Trophoblast cell (in vitro differentiated cells and primary cell): ENCODE data around the gene SYNGR4.
A peak's percentile ranks its signal among the peaks of the same experiment; 100 is the strongest.

ENCODE experiments used
- DNase-seq, 2 donors: peaks; one replicate each; pipeline ENCODE4 v3.0.0-alpha.2; 2016
- H2AFZ ChIP-seq: 2 replicates; pipeline ENCODE4 v1.6.1; 2013; ENCODE audit warnings: low read length, moderate library complexity, mild to moderate bottlenecking; ENCODE audit not compliant: insufficient read depth, poor library complexity
- H2AK5ac ChIP-seq: 2 replicates; pipeline ENCODE4 v1.6.1; 2013; ENCODE audit warnings: mild to moderate bottlenecking, low read length
- H2BK120ac ChIP-seq: 2 replicates; pipeline ENCODE4 v1.6.1; 2013; ENCODE audit warnings: low read length, mild to moderate bottlenecking, moderate library complexity; ENCODE audit not compliant: insufficient read depth, poor library complexity
- H2BK12ac ChIP-seq: 2 replicates; pipeline ENCODE4 v1.6.1; 2013; ENCODE audit warnings: mild to moderate bottlenecking, low read length, moderate library complexity
- H2BK5ac ChIP-seq: 2 replicates; pipeline ENCODE4 v1.6.1; 2013; ENCODE audit warnings: low read length, low read depth, moderate library complexity, mild to moderate bottlenecking; ENCODE audit not compliant: poor library complexity
- H3K14ac ChIP-seq: 2 replicates; pipeline ENCODE4 v1.6.1; 2013; ENCODE audit warnings: mild to moderate bottlenecking, low read length
- H3K18ac ChIP-seq: 2 replicates; pipeline ENCODE4 v1.6.1; 2013; ENCODE audit warnings: mild to moderate bottlenecking, low read length
- H3K23ac ChIP-seq: 2 replicates; pipeline ENCODE4 v1.6.1; 2013; ENCODE audit warnings: low read length
- H3K27ac ChIP-seq: 2 replicates; pipeline ENCODE4 v1.5.1; 2013; ENCODE audit warnings: low read depth, mild to moderate bottlenecking, inconsistent platforms, low read length, moderate library complexity
- H3K27me3 ChIP-seq: 2 replicates; pipeline ENCODE4 v1.6.1; 2013; ENCODE audit warnings: inconsistent platforms, mild to moderate bottlenecking, low read length, moderate library complexity; ENCODE audit not compliant: insufficient read depth
- H3K36me3 ChIP-seq, 2 experiments: 1 replicate in 1 of 2; 2 replicates in 1 of 2; pipeline ENCODE4 v1.6.1; 2013; ENCODE audit warnings: low read length in 2 of 2, mild to moderate bottlenecking in 2 of 2, moderate library complexity in 1 of 2; ENCODE audit not compliant: insufficient read depth in 2 of 2, control insufficient read depth in 1 of 2
- H3K4ac ChIP-seq: 2 replicates; pipeline ENCODE4 v1.6.1; 2013; ENCODE audit warnings: low read depth, mild to moderate bottlenecking, low read length, moderate library complexity
- H3K4me1 ChIP-seq, 2 experiments: 1 replicate in 1 of 2; 2 replicates in 1 of 2; pipeline ENCODE4 v1.6.1; 2013; ENCODE audit warnings: low read length in 2 of 2, mild to moderate bottlenecking in 2 of 2, moderate library complexity in 1 of 2; ENCODE audit not compliant: insufficient read depth in 2 of 2, control insufficient read depth in 1 of 2
- H3K4me2 ChIP-seq: 2 replicates; pipeline ENCODE4 v1.6.1; 2013; ENCODE audit warnings: inconsistent platforms, mild to moderate bottlenecking, low read length, moderate library complexity
- H3K4me3 ChIP-seq: 2 replicates; pipeline ENCODE4 v1.5.1; 2013; ENCODE audit warnings: mild to moderate bottlenecking, low read depth, low read length, inconsistent platforms
- H3K79me1 ChIP-seq: one replicate; pipeline ENCODE4 v1.6.1; 2013; ENCODE audit warnings: low read length
- H3K79me2 ChIP-seq: 2 replicates; pipeline ENCODE4 v1.6.1; 2013; ENCODE audit warnings: low read length, mild to moderate bottlenecking; ENCODE audit not compliant: control insufficient read depth, insufficient read depth, poor library complexity
- H3K9ac ChIP-seq: 2 replicates; pipeline ENCODE4 v1.6.1; 2013; ENCODE audit warnings: mild to moderate bottlenecking, low read length
- H3K9me3 ChIP-seq: 2 replicates; pipeline ENCODE4 v1.6.1; 2013; ENCODE audit warnings: low read depth, mild to moderate bottlenecking, control low read depth, inconsistent platforms, low read length; ENCODE audit not compliant: insufficient read depth
- H4K12ac ChIP-seq: 2 replicates; pipeline ENCODE4 v1.6.1; 2013; ENCODE audit warnings: low read depth, mild to moderate bottlenecking, low read length, moderate library complexity
- H4K8ac ChIP-seq: 2 replicates; pipeline ENCODE4 v1.6.1; 2013; ENCODE audit warnings: low read depth, mild to moderate bottlenecking, low read length, moderate library complexity
- H4K91ac ChIP-seq: one replicate; pipeline ENCODE4 v1.6.1; 2013; ENCODE audit warnings: low read depth, mild to moderate bottlenecking, low read length, moderate library complexity
- WGBS: extraction: QIAGEN DNeasy Blood & Tissue Kit; methylation state at CpG from one replicate; pipeline ENCODE4 v1.1.7; 2013; ENCODE audit warnings: missing lambda C conversion rate; ENCODE audit not compliant: insufficient read length, insufficient coverage; ENCODE audit errors: extremely low coverage; 5-methylcytosine and 5-hydroxymethylcytosine counted together

The SYNGR4 gene

GRCh38 chr19:48341515-48342413, 22.4 kb upstream of the SYNGR4 start:
- no peak overlapping the region for H3K14ac ChIP-seq
- no peak overlapping the region for H2BK12ac ChIP-seq
- no peaks in the 10 kb centered on the region for H3K79me2 ChIP-seq
- no peak overlapping the region for H2BK5ac ChIP-seq
- no peak overlapping the region for H3K4ac ChIP-seq
- no peak overlapping the region for H3K9ac ChIP-seq
- H4K91ac ChIP-seq, result no peak overlapping the region
- peaks cover 2% of the 10 kb centered on the region for H3K9me3 ChIP-seq
- peaks cover 1% of the 10 kb centered on the region for H3K79me1 ChIP-seq
- no peak overlapping the region for H3K23ac ChIP-seq
- no peak overlapping the region for H3K27ac ChIP-seq
- no peak overlapping the region for H3K18ac ChIP-seq
- H3K36me3 ChIP-seq, result peaks cover 0 to 2% of the 10 kb centered on the region in 2 experiments
- WGBS, result no CpG with 5 or more reads among the region's 10 CpGs
- H2AFZ ChIP-seq, result no peak overlapping the region
- DNase-seq, result no peak
- no peak overlapping the region for H2BK120ac ChIP-seq
- no peak overlapping the region for H4K12ac ChIP-seq
- no peak overlapping the region for H2AK5ac ChIP-seq
- no peak overlapping the region for H3K4me2 ChIP-seq
- H3K4me1 ChIP-seq, result peaks cover 0 to 2% of the 10 kb centered on the region in 2 experiments
- no peak overlapping the region for H3K4me3 ChIP-seq
- H4K8ac ChIP-seq, result no peak overlapping the region
- no peaks in the 10 kb centered on the region for H3K27me3 ChIP-seq

DNA sequence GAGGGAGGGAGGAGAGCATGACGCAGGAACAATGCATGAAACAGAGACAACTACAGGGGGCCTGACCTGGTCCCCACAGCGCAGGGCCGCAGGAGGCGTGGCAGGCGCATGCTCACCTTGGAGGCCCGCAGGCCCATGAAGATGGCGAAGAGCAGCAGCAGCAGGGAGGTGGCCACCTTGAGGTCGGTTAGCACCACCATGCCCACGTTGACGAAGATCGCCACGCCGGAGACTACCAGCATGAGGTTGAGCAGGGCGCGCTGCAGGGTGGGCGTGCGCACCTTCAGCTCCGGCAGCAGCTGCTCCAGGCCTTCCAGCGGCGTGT, 21.8 kb upstream of the SYNGR4 start:
- Histone ChIP-seq H3K79me1 (peaks cover 1% of the 10 kb centered on the region), H3K14ac (no peak overlapping the region), H3K4me2 (no peak overlapping the region), H3K4me1 (peaks cover 0 to 2% of the 10 kb centered on the region in 2 experiments), H3K27me3 (no peaks in the 10 kb centered on the region), H3K4ac (no peak overlapping the region), H3K4me3 (no peak overlapping the region), H3K9me3 (peaks cover 2% of the 10 kb centered on the region), H4K91ac (peak overlapping the region; percentile 35), H2AFZ (no peak overlapping the region), H2BK120ac (no peak overlapping the region), H3K36me3 (peaks cover 0 to 2% of the 10 kb centered on the region in 2 experiments), H3K23ac (no peak overlapping the region), H2BK5ac (no peak overlapping the region), H3K18ac (no peak overlapping the region), H4K8ac (no peak overlapping the region), H3K9ac (no peak overlapping the region), H2AK5ac (no peak overlapping the region), H4K12ac (peak overlapping the region; percentile 26), H3K27ac (no peak overlapping the region), H2BK12ac (peak overlapping the region; percentile 44), H3K79me2 (no peaks in the 10 kb centered on the region)
- DNase-seq, result peak in 1 of 2 donors; percentile 17
- no CpG with 5 or more reads among the region's 20 CpGs for WGBS

GRCh38 chr19:48342841-48343540, 21.2 kb upstream of the SYNGR4 start:
- peaks cover 1% of the 10 kb centered on the region for H3K79me1 ChIP-seq
- no peak overlapping the region for H3K9ac ChIP-seq
- H2BK120ac ChIP-seq, result no peak overlapping the region
- H3K4ac ChIP-seq, result no peak overlapping the region
- H3K4me3 ChIP-seq, result no peak overlapping the region
- peaks cover 2% of the 10 kb centered on the region for H3K9me3 ChIP-seq
- no peak overlapping the region for H2AK5ac ChIP-seq
- no peaks in the 10 kb centered on the region for H3K27me3 ChIP-seq
- H2BK5ac ChIP-seq, result no peak overlapping the region
- H3K14ac ChIP-seq, result no peak overlapping the region
- no peak overlapping the region for H3K18ac ChIP-seq
- no peak overlapping the region for H4K8ac ChIP-seq
- H3K36me3 ChIP-seq, result no peaks in the 10 kb centered on the region
- peak; percentile 65 to 81 for DNase-seq
- H2AFZ ChIP-seq, result no peak overlapping the region
- no peak overlapping the region for H3K27ac ChIP-seq
- H3K4me2 ChIP-seq, result no peak overlapping the region
- peak overlapping the region; percentile 44 for H2BK12ac ChIP-seq
- H3K4me1 ChIP-seq, result peaks cover 0 to 2% of the 10 kb centered on the region in 2 experiments
- no peak overlapping the region for H4K91ac ChIP-seq
- H3K23ac ChIP-seq, result no peak overlapping the region
- H4K12ac ChIP-seq, result no peak overlapping the region
- no peaks in the 10 kb centered on the region for H3K79me2 ChIP-seq
- no CpG with 5 or more reads among the region's 23 CpGs for WGBS

DNA sequence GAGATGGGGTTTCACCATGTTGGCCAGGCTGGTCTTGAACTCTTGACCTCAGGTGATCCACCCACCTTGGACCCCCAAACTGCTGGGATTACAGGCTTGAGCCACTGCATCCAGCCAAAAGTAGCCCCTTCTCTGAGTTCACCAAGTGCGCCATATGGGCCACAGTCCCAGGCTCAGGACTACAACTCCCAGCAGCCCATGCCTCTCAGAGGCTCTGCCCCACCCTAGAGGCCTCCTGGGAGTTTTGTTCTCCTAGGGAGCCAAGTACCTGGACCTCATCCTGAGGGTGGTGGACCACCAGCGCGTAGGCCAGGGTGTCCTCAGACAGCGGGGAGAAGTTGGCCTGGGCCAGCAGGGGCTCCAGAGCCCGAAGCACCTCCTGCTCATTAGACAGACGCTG, 19.3 kb upstream of the SYNGR4 start:
- peak overlapping the region; percentile 42 for H4K8ac ChIP-seq
- H2BK5ac ChIP-seq, result no peak overlapping the region
- no peak overlapping the region for H3K4me3 ChIP-seq
- no peak overlapping the region for H3K27ac ChIP-seq
- no peak for DNase-seq
- no peak overlapping the region for H2BK12ac ChIP-seq
- no peak overlapping the region for H2AK5ac ChIP-seq
- no peak overlapping the region for H3K9ac ChIP-seq
- H3K4me1 ChIP-seq, result no peaks in the 10 kb centered on the region
- peaks cover 2% of the 10 kb centered on the region for H3K9me3 ChIP-seq
- H2AFZ ChIP-seq, result no peak overlapping the region
- no peaks in the 10 kb centered on the region for H3K79me2 ChIP-seq
- no peaks in the 10 kb centered on the region for H3K27me3 ChIP-seq
- no peak overlapping the region for H3K23ac ChIP-seq
- no CpG with 5 or more reads among the region's 6 CpGs for WGBS
- H4K12ac ChIP-seq, result no peak overlapping the region
- peaks cover 1% of the 10 kb centered on the region for H3K79me1 ChIP-seq
- H3K4me2 ChIP-seq, result no peak overlapping the region
- H4K91ac ChIP-seq, result no peak overlapping the region
- no peak overlapping the region for H3K4ac ChIP-seq
- no peak overlapping the region for H3K14ac ChIP-seq
- H3K36me3 ChIP-seq, result no peaks in the 10 kb centered on the region
- H2BK120ac ChIP-seq, result no peak overlapping the region
- no peak overlapping the region for H3K18ac ChIP-seq
